ENCODE measurements around the gene IQGAP2.
A peak's percentile ranks its signal among the peaks of the same experiment; 100 is the strongest.

The IQGAP2 gene

DNA sequence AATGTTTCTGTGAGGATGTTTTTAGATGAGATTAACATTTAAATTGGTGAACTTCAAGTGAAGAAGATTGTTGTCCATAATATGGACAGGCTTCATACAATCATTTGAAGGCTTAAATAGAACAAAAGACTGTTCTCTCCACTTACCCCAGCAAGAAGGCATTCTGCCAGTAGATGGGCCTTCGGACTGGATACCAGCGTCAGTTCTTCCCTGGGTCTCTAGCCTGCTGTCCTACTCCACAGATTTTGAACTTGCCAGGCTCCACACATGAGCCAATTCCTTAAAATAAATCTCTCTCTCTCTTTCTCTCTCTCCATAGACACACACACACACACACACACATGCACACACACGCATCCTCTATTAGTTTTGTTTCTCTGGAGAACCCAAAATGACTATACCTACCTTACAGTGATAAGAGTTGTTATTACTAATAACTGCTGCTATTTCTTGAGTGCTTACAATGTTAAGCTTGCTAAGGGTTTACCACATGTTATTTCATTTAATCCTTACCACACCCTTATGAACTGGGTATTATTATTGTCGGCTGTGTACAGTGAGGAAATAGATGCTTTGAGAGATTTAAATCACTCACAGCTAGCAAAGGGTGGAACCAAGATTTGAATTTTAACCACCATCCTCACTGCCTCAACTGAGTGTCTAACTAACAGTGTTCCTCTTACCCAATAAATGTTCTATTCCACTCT, 19.8 kb upstream of the IQGAP2 start:
- no peak for DNase-seq (ENCODE audit: low read depth in 1 of 2, low spot score in 1 of 2)

DNA sequence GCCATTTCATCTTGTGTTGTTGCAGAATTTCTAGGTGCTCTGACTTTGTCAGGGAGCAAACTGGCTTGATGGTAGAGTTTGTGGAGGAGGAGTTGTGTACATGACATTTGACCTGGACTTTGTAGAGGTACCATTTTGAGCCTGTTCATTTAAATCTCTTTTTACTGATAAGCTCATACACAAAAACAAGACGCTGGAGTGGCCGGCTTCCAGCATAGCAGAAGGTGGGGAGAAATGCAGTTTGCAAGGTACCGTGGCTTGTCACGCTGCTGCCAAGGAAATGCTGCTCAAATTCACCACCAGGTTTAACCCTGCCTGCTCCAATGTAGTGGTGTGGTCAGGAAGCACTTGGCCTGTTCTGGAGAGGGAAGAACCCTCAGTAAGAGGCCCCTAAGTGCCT, 18.9 kb upstream of the IQGAP2 start:
- DNase-seq (ENCODE audit: low read depth in 1 of 2, low spot score in 1 of 2) = no peak

DNA sequence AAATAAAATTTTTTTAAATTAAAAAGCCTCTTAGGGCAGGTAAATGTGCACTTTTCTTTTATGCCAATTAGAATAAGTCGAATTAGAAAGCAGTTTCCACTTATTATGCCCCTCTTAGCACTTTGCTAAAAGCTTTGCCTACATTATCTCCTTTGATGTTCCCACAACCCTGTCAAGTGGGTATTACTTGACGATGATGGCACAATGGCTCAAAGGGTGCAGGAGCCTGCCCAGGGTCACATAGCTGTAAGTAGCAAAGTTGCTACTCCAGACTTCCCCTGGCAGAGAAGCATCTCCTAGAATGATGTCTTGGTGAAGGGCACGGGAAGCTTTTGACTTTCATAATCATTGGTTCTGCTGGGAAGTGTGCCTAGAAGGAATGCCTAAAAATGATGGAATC, 18.4 kb upstream of the IQGAP2 start:
- no peak for DNase-seq (ENCODE audit: low read depth in 1 of 2, low spot score in 1 of 2)

DNA sequence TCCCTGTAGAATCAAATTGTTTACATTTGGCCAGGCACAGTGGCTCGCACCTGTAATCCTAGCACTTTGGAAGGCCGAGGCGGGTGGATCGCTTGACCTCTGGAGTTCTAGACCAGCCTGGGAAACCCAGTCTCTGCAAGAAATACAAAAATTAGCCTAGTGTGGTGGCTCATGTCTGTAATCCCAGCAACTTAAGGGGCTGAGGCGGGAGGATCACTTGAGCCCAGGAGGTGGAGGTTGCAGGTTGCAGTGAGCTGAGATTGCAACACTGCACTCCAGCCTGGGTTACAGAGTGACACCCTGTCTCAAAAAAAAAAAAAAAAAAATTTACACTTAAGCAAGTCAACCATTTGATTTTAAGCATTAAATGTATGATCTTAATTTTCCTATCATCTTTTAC, 17.5 kb upstream of the IQGAP2 start:
- DNase-seq (ENCODE audit: low read depth in 1 of 2, low spot score in 1 of 2) = no peak

DNA sequence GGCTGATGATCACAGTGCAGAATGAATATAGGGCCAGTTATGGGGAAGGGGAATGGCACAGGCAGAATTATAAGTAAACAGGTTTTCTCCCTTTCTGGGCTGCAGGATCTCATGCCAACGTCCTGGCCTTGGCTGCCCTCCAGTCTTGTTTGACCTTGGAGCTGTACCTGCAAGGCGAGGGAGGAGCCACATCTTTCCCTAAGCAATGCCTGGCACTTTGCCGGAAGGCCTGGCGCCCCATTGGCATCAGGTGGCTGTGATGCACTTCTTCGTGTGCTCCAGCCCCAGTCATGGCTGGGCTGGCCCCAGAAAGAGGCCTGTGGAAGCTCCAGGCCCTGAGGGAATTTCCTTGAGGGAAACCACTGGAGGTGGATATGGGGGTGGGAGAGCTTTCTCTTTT, 16.7 kb upstream of the IQGAP2 start:
- no peak for DNase-seq (ENCODE audit: low read depth in 1 of 2, low spot score in 1 of 2)

GRCh38 chr5:76388236-76388635, 14.8 kb upstream of the IQGAP2 start:
- no peak for DNase-seq (ENCODE audit: low read depth in 1 of 2, low spot score in 1 of 2)

- DNase-seq (ENCODE audit: low read depth in 1 of 2, low spot score in 1 of 2) = no peak
Observed at GRCh38 chr5:76388791-76389512, 14.1 kb upstream of the IQGAP2 start.

DNA sequence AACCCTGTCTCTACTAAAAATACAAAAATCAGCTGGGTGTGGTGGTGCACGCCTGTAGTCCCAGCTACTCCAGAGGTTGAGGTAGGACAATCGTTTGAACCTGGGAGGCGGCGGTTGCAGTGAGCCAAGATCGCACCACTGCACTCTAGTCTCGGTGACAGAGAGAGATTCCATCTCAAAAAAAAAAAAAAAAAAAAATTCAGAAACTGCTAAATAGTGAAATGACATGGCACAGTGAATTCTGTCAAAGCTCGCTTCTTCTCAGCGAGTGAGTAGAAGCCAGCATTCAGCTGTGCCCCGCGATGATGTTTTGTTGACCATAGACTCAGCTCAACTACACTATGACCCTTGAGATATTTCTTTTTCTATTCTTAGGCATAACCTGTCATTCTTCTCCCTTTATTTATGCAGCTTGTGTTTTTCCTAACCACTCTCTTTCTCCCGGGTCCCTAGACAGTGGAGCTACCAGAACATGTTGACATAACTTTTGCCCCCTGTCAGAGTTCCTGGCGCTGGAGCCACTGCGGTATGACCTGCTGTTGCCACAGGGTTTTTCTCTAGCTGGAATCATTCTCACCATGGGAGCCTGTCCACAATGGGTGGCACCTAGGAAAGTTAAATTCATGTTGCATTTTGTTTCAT, 13.5 kb upstream of the IQGAP2 start:
- DNase-seq (ENCODE audit: low read depth in 1 of 2, low spot score in 1 of 2) = no peak

- no peak for DNase-seq (ENCODE audit: low read depth in 1 of 2, low spot score in 1 of 2)
Observed at GRCh38 chr5:76391014-76391413, 12.1 kb upstream of the IQGAP2 start.

DNA sequence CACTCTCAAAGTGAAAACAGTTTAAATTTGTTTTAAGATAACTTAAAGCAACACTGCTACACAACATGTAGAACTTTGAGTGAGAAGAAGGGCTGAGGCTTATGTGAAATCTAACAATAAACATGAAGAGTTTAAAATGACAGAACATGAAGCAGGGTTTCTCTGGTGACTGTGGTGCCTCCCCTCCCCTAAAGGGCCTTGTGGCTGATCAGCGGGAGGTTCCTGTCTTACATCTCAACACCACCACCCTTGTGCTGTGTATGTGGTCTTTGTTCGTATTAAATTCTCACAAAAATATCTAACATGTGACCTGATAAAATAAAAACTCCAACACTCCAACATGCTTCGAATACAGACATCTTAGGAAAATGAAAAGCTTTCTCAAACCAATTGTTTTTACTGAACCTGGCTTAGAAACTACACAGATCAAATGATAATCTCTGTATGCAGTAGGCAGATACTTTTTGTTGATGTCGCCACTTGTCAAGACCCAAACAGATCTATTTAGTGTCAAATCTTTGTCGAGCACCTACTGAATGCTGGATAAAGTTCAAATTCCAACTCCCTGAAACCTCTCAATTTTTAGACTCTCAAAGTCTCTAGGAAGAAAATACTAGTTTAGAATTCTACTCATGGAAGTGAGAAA, 9.9 kb upstream of the IQGAP2 start:
- no peak for DNase-seq (ENCODE audit: low read depth in 1 of 2, low spot score in 1 of 2)

GRCh38 chr5:76397200-76397599, 5.9 kb upstream of the IQGAP2 start:
- no peak for DNase-seq (ENCODE audit: low read depth in 1 of 2, low spot score in 1 of 2)

DNA sequence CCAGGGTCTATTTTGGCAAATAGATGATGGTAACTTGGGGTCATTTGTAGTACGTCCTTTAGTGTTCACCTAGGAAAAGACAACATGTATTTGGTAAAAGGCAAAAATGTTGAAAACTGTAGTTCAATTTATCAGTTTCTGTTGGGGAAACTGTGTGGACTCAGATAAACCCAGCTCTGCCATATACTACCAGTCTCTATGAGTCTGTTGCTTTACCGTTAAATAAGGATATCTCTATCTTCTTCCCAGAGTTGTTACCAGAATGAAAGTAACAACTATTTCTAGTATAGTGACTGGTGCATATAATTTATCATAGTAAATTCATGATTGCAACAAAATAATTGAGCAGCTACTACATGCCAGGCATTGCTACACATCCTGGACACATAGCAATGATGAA, 3.8 kb upstream of the IQGAP2 start:
- no peak for DNase-seq (ENCODE audit: low read depth in 1 of 2, low spot score in 1 of 2)

DNA sequence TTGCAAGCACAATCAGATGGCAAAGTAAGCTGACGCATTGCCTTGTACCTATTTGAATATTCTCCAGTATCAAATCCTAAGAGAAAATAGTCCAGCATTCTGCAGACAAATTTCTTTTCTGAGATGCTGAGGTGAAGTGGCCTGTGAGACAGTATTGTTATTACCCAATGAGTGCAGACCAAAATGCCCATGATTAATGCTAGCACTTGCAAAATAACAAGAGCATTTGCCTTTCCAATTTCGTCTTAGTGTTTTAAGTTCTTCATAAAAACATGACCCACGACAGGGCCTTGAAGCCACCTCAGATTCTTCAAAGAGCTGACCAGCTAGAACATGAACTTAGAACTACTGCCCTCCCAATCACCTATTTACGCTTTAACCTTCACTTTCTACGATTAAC, 2.6 kb upstream of the IQGAP2 start:
- no peak for DNase-seq (ENCODE audit: low read depth in 1 of 2, low spot score in 1 of 2)

DNA sequence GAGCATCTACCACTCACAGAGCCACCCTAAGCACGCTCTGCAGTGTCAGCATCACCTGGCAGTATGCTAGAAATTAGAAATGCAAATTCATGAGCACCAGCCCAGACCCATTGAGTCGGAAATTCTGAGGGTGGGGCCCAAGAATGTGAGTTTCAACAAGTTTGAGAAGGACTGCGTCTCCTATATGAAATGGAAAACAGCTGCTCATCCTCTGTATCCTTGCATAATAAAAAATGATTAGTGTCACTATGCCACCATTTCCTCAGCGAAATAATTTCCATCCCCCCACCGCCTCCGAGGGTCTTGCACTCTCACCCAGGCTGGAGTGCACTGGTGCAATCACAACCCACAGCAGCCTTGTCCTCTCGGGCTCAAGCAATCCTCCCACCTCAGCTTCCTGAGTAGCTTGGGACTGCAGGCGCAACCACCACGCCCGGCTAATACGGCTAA, 1.3 kb upstream of the IQGAP2 start:
- DNase-seq (ENCODE audit: low read depth in 1 of 2, low spot score in 1 of 2) = peak; percentile 9 to 41

DNA sequence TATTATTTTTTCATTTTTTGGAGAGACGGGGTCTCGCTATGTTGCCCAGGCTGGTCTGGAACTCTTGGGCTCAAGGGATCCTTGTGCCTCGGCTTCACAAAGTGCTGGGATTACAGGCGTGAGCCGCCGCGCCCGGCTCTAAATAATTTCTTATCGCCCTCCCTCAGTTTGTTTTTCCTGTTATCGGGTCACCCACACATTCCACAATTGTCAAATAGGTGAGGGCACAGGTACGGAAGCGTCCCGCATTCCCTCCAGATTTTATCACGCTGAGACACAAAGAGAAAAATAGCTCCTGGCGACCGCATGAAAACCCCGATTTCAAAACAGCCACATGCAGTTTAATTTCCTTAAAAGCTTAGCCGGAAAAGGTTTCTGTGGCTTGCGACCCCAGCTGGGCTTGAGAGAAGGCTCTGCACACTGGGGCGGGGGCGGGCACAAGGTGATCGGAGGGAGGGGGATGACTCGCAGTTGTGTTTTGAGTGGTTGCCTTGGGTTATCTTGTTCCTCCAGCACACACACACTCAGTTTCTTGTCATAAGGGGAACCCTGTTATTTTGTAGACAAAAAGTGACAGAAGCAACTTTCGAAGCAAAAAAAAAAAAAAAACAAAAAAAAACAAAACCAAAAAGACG, 717 bp upstream of the IQGAP2 start:
- peak; percentile 46 to 73 for DNase-seq (ENCODE audit: low read depth in 1 of 2, low spot score in 1 of 2)

GRCh38 chr5:76403766-76404222, 709 bp downstream of the IQGAP2 start:
- DNase-seq (ENCODE audit: low read depth in 1 of 2, low spot score in 1 of 2) = peak; percentile 36 to 45

GRCh38 chr5:76404223-76405211, 1.4 kb downstream of the IQGAP2 start:
- DNase-seq (ENCODE audit: low read depth in 1 of 2, low spot score in 1 of 2) = peak; percentile 36 to 68

- no peak for DNase-seq (ENCODE audit: low read depth in 1 of 2, low spot score in 1 of 2)
Observed at GRCh38 chr5:76406014-76406413, 2.9 kb downstream of the IQGAP2 start.

- no peak for DNase-seq (ENCODE audit: low read depth in 1 of 2, low spot score in 1 of 2)
Observed at GRCh38 chr5:76406673-76407072, 3.6 kb downstream of the IQGAP2 start.

DNA sequence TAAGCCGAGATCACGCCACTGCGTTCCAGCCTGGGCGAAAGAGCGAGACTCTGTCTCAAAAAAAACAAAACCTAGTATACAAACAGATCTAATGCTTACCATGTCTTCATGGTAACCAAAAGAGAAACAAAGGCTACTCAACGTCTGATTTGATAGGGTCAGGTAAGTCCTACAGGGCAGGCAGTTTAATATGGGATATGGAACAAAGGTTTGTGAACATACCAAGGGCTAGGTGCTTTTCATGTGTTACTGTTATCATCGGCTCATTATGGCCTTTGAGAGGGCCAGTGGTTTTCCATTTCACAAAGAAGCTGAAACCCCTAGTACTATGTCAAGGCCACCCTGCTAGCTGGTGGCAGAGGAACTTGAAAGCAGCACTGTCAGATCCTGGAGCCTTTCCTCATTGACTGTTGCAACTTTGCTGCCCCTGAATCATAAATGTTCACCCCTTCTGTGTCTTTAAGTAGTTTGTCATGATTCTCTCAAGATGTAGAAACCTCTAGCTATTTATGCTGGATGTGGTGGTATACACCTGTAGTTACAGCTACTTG, 5.1 kb downstream of the IQGAP2 start:
- no peak for DNase-seq (ENCODE audit: low read depth in 1 of 2, low spot score in 1 of 2)
